Smooth muscle cell (in vitro differentiated cells): ENCODE measurements around the gene SKAP1. TPM values are rescaled to one million over a fixed set of nuclear protein-coding genes. Genes with fewer than 3 reads are reported as not detected.
A peak's percentile ranks its signal among the peaks of the same experiment; 100 is the strongest.

Experiments
- DNase-seq: peaks from one replicate; lab custom pipeline; 2025; ENCODE audit not compliant: unreplicated experiment; lab: John Stamatoyannopoulos, UW
- H2AFZ ChIP-seq: fragments of 200-600 bp; sonication (generic); 2 replicates; pipeline ENCODE4 v1.6.0; 2016; ENCODE audit warnings: antibody characterized with exemption, low read depth, mild to moderate bottlenecking
- H3F3A ChIP-seq: fragments of 200-600 bp; sonication (generic); 2 replicates; pipeline ENCODE4 v1.6.0; 2017; ENCODE audit warnings: antibody characterized with exemption, low read depth
- H3K27ac ChIP-seq: fragments of 200-600 bp; sonication (generic); 2 replicates; pipeline ENCODE4 v1.5.1; 2016; ENCODE audit warnings: low read depth, mild to moderate bottlenecking
- H3K27me3 ChIP-seq: fragments of 200-600 bp; sonication (generic); 2 replicates; pipeline ENCODE4 v1.6.1; 2016; ENCODE audit warnings: low read depth, mild to moderate bottlenecking
- H3K36me3 ChIP-seq: fragments of 200-600 bp; sonication (generic); 2 replicates; pipeline ENCODE4 v1.5.1; 2016; ENCODE audit warnings: low read depth
- H3K4me1 ChIP-seq: fragments of 200-600 bp; sonication (generic); 2 replicates; pipeline ENCODE4 v1.5.1; 2016; ENCODE audit warnings: low read depth
- H3K4me2 ChIP-seq: fragments of 200-600 bp; sonication (generic); 2 replicates; pipeline ENCODE4 v1.6.0; 2016; ENCODE audit warnings: mild to moderate bottlenecking
- H3K4me3 ChIP-seq: fragments of 200-600 bp; sonication (generic); 2 replicates; pipeline ENCODE4 v1.5.1; 2016; ENCODE audit warnings: mild to moderate bottlenecking
- H3K79me2 ChIP-seq: fragments of 200-600 bp; sonication (generic); 2 replicates; pipeline ENCODE4 v1.6.0; 2016; ENCODE audit warnings: low read depth, mild to moderate bottlenecking
- H3K9ac ChIP-seq: fragments of 200-600 bp; sonication (generic); 2 replicates; pipeline ENCODE4 v1.6.0; 2016; ENCODE audit warnings: low read depth
- H3K9me3 ChIP-seq: fragments of 200-600 bp; sonication (generic); replicated peaks from 2 replicates; pipeline ENCODE4 v1.5.1; 2016; ENCODE audit warnings: low read depth
- H4K20me1 ChIP-seq: fragments of 200-600 bp; sonication (generic); 2 replicates; pipeline ENCODE4 v1.6.0; 2016; ENCODE audit warnings: low read depth
- CTCF ChIP-seq: fragments of 200-600 bp; sonication (generic); IDR thresholded peaks from 2 replicates; pipeline ENCODE4 v1.5.1; 2017; ENCODE audit warnings: borderline replicate concordance, mild to moderate bottlenecking, antibody characterized with exemption; ENCODE audit not compliant: insufficient read depth, poor library complexity, severe bottlenecking
- WGBS: methylation state at CpG from one replicate; pipeline ENCODE4 v1.1.7; 2016; ENCODE audit warnings: low lambda C conversion rate; 5-methylcytosine and 5-hydroxymethylcytosine counted together
- polyA plus RNA-seq: library from polyadenylated mRNA; unstranded; fragments of >200 nt; fragmentation: Nextera tagmentation; extraction: Ambion mirVana; gene quantifications from 2 replicates; pipeline ENCODE4 v1.2.1, GENCODE V29; 2016
- total RNA-seq: library from RNA; depleted of rRNA; stranded (reverse); fragments of >200 nt; gene quantifications from 2 replicates; pipeline ENCODE4 v1.2.3, GENCODE V29; 2014

SKAP1 gene
- total and polyA plus RNA-seq, 2 experiments from 2014 or later, result not detected

- no peak overlapping the region for H2AFZ ChIP-seq
- no peaks in the 10 kb centered on the region for H3K79me2 ChIP-seq
- TF ChIP-seq CTCF, result no peak
- no peak for DNase-seq
- H3F3A ChIP-seq, result no peaks in the 10 kb centered on the region
- no peaks in the 10 kb centered on the region for H3K9me3 ChIP-seq
- H3K4me2 ChIP-seq, result no peak overlapping the region
- WGBS, result 71% methylated on average over 6 of the region's 6 CpGs
- H3K4me1 ChIP-seq, result no peaks in the 10 kb centered on the region
- H3K4me3 ChIP-seq, result no peak overlapping the region
- H3K36me3 ChIP-seq, result no peaks in the 10 kb centered on the region
- H3K27me3 ChIP-seq, result peaks cover 27% of the 10 kb centered on the region
- no peak overlapping the region for H3K27ac ChIP-seq
- H4K20me1 ChIP-seq, result no peaks in the 10 kb centered on the region
- no peak overlapping the region for H3K9ac ChIP-seq
These were observed 245.3 kb downstream of the SKAP1 start for GRCh38 chr17:48184721-48185120.

GRCh38 chr17:48181653-48182052, 248.4 kb downstream of the SKAP1 start:
- no peak overlapping the region for H3K9ac ChIP-seq
- no peak overlapping the region for H3K4me3 ChIP-seq
- no peak overlapping the region for H2AFZ ChIP-seq
- no peaks in the 10 kb centered on the region for H3F3A ChIP-seq
- no peaks in the 10 kb centered on the region for H4K20me1 ChIP-seq
- no peak overlapping the region for H3K27ac ChIP-seq
- no peaks in the 10 kb centered on the region for H3K9me3 ChIP-seq
- 0% methylated on average over 1 of the region's 1 CpG for WGBS
- peak; percentile 30 for TF ChIP-seq CTCF
- H3K27me3 ChIP-seq, result peaks cover 27% of the 10 kb centered on the region
- H3K36me3 ChIP-seq, result no peaks in the 10 kb centered on the region
- H3K4me1 ChIP-seq, result no peaks in the 10 kb centered on the region
- no peak overlapping the region for H3K4me2 ChIP-seq
- H3K79me2 ChIP-seq, result no peaks in the 10 kb centered on the region
- no peak for DNase-seq

- Histone ChIP-seq H4K20me1 (no peaks in the 10 kb centered on the region), H2AFZ (no peak overlapping the region), H3K36me3 (no peaks in the 10 kb centered on the region), H3K4me1 (no peaks in the 10 kb centered on the region), H3K79me2 (no peaks in the 10 kb centered on the region), H3K9me3 (no peaks in the 10 kb centered on the region), H3K4me2 (no peak overlapping the region), H3K9ac (no peak overlapping the region), H3K4me3 (no peak overlapping the region), H3K27ac (no peak overlapping the region), H3F3A (no peaks in the 10 kb centered on the region), H3K27me3 (peaks cover 26% of the 10 kb centered on the region)
- DNase-seq, result no peak
- TF ChIP-seq CTCF, result no peak
- 92% methylated on average over 7 of the region's 7 CpGs for WGBS
These were observed 249.0 kb downstream of the SKAP1 start for GRCh38 chr17:48180842-48181629.
